Activated T-cell treated with anti-CD3 and anti-CD28 coated beads for 1 hour (primary cell): Measurements from ENCODE around the gene IL16.
"Not testable (repeated sequence)": the region's sequence is repeated elsewhere in the genome, so short reads cannot be mapped to it uniquely, and the experiment has no call there.

Experiments used
- DNase-seq: peaks from one replicate; pipeline ENCODE4 v3.0.0-alpha.2; 2020; ENCODE audit warnings: low read depth

The IL16 gene

DNA sequence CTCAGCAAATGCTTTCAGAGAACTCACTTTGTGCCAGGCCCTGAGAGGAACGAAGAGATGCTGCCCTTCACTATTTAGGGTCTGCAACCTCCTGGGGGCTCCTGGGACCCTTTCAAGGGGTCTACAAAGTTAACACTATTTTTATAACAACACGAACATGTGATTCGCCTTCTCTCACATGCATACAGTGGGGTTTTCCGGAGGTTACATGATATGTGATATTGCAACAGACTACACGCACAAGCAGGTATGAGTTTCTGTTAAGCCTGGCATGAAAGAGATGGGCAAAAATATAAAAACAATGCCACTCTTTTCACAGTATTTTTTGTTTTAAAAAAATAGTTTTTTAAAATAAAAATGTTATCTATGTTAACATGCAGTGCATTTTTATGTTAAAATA, 117.0 kb downstream of the IL16 start:
- DNase-seq = no peak

DNA sequence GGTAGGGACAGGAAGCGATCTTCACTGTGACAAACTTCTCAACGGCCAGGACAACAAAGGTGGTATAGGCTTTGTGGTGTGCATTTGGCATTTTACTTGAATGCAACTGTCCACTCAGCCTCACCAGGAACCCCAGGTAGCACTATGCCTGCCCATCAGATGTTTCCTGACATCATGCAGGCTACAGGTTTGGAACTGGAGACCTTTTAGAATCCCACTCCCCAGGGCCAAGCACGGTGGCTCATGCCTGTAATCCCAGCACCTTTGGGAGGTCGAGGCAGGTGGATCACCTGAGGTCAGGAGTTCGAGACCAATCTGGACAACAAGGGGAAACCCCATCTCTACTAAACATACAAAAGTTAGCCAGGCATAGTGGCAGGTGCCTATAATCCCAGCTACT, 117.7 kb downstream of the IL16 start:
- no peak for DNase-seq

DNA sequence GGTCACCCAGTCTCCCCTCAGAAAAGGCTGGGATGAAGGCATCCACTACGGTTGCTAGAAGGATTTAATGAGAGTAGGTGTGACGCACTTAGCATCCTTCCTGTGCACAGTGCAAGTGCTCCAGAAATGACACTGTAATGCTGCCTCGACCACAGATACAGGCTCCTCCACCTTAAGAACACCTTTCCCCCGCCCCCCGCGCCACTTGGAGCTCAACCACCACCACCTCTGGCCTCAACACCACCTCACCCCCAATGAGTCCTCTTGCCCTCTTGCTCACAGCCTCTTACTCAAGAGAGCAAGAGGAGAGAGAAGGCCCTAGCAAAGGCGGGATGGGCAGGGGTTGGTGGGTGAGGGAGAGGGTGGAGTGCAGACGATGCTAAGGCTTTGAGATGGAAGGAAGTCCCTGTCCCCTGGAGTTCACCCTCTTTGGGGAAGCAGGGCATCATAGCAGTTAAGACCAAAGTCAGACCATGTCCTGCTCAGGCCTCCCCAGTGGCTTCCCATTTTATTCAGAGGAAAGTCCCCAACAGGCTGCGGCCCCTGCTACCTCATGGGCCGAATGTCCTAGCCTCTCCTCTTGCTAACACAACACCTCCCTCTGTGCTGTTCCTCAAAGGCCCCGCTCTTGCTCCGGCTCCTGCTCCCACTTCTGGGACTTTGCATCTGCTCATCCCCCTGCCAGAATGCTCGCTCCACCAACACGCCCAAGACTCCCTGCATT, 118.9 kb downstream of the IL16 start:
- DNase-seq = no peak

DNA sequence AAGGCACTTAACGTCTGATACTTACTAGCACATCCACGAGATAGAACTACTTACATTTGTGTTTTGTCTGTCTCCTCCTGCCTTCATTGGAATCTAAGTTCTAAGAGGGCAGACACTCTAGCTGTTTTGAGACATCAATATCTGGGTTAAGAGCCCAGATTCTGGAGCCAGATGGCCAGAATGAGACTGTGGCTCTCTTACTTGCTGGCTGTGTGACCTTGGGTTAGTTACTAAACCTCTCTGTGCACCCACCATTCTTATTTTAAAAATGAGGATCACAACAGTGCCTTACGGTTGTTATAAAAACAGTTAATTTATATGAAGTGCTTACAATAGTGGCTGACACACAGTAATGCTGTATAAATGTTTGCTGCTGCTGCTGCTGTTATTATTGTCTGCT, 119.6 kb downstream of the IL16 start:
- no peak for DNase-seq

DNA sequence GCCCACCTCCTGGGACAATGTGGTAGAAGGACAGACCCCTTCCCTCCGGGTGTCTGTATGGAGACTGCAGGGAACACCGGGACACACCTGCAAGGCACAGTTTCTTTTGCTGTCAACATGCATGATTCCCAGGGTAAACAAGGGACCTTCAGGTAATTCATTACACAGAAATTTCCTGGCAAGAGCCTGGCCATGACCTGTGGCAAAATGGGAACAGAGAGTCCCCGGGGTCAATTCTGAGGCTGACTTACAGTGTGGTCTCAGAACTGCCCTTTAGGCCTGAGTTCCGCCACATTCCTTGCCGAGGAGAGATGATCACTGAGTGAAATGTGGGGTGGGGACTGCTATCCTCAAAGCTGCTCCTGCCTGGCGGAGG, 121.0 kb downstream of the IL16 start:
- no peak for DNase-seq

DNA sequence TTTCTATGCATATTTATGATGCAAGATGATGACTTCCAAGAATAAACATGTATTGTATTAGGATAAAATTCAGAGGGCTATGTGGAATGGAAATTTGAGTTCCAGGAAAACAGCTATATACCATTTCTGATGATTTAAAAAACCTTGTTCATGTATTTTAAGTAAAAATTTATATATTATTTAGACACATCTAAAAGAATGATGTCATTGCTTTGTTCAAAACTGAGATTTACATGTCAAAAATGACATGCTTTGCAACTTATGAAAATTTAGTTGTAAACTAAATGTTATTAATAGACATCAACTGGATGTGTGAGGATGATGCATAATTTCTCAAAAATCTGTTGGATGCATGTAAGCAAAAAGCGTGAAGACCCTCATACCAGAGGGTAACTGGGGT, 125.0 kb downstream of the IL16 start:
- no peak for DNase-seq

DNA sequence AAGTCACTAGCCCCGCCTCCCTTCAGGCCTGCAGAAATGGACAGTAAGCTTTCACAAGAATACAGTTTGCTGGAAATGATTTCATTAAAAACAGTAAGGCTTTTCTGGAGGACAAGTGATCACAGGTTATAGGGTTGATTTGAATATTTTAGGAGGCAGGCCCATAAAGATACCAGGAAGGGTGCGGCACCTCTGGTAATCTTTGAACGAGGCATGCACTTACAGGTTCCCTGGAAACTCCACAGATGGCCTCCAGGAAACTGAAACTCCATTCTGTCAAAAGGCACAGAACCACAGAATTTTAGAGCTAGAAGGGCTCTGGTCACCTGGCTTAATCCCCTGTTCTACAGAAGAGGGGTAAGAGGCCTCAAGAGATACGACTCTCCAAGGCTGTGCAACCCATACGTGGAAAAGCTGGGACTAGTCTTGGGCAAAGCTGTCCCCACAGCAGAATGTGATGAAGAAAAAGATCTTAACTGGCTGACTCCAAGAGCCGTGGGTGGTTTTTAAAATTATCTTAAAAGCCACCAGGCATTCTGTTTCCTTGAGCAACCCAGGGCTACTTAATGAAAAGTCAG, 126.1 kb downstream of the IL16 start:
- DNase-seq = no peak

DNA sequence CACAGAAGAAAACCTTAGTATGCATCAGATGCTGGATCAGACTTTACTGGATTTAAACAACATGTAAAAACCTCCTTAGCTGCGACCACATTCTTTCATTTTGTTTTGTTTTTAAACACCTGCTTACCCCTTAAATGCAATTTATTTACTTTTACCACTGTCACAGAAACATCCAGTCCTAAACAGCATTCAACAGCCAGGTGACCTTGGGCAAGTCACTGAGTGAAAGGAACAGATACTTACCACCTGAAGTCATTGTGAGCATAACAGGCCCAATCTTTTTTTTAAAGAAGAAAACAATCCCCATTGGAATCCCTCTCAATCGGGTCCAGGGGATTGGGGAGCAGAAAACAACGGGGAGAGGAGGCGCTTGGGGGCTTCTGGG, 126.9 kb downstream of the IL16 start:
- DNase-seq = no peak

DNA sequence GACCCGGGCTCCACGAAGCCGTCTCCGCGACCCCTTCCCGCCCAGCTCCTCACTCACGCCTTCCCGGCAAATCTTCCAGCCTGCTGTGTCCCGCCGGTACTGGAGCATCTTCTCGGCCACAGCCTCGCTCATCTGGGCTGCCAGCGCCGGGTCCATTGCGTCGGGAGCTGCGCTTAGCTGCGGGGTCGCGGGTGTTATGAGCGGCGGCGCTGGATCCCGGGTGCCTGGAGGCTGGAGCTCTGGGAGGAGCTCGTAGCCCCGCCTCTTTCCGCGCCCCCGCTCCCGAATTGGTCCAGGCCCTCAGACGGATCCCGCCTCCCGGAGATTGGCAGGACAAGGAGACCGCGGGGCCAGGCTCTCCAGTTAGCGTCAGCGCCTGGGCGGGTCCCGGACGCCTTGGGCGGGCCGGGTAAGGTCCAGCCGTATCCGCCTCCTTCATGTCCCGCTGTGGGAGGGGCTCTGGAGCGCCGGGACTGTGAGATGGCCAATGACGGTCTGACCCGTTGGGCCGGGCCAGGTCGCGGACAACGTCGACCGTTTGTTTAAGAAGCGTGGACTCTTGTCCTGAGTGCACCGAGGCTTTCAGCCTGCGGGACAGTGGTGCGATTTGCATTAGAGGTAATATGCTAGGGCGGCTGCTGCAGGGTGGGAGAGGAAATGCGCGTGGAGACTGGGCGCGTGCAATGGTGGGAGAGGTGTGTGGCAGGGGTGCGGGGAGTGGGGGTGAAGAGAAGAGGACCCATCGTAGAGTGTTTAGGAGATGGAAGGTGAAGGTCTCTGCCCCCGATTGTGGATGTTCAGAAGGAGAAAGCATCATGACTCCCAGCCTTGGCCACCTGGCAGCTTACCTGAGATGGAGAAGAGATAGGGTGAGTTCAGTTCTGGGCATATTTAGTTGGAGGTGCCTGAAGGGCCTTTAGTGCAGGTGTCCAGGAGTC, 127.5 kb downstream of the IL16 start, which contains the start of gene STARD5:
Gene STARD5, minus strand, starts transcription at position 198 of the 938 bp plus-strand sequence. Its CDS starts 42 bp downstream, at position 156.
- DNase-seq = peak; percentile 93

DNA sequence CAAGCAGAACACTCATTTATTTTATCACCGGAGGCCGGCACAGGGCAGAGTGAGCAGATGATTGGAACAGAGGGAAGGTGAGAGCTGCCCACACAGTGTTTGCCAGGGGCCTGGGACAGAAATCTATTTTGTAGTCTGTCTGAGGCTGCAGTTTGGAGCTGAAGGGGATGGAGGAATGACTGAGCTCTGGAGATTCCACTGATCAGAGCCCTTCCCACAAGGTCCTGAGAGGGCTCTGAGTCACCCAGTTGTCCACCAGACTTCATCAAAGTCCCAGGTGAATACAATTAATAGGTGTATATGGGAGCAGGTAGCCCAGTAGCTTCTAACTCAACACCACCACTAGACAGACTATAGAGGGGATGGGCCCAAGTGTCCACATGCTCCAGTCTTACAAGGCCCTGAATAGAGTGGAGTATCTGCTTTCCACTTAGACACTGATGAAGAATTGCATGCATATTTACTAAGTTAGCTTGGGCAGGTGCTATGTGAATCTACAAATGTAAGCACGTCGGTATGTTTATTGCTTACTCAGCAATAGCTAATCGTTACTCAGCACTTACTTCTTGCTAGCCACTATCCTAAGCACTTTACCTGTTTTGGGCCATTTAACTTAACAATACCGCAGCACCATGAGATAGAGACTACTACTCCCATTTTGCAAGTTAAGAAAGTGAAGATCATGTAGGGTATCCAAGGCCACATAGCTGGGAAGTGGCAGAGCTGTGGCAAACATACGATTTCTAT, 130.0 kb downstream of the IL16 start:
- no peak for DNase-seq

DNA sequence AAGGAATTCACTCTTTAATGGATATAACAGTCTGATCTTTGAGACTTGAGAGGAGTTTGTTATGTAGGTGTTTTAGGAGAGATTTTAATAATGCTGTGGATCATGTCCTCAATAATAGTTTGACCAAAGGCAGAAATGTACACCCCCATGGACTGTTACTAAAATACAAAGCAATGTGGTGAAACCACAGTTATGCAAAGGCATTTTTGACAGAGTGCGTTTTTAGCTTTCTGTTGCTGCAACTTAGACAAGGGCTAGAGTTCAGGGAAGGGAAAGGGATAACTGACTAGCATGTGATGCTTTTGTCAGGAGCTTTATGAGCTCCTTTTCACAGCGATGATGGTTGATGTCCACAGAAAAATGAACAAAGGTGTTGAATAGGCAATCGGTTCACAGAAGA, 130.8 kb downstream of the IL16 start:
- no peak for DNase-seq

DNA sequence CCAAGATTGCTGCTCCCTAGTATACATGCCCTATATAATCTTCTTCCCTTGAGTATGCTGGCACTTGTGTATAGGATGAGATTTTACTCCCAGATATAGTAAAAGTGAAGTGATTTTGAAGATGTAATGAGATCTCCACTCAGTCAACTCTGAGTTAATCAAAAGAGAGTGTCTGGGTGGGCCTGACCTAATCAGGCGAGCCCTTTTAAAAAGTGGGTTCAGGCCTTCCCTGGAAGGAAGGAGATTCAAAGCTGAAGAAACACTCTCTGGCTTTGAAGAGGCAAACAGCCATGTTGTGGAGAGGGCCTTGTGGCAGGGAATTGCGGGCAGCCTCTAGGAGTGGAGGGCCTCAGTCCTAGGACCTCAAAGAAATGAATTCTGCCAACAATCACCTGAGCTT, 132.8 kb downstream of the IL16 start:
- no peak for DNase-seq

DNA sequence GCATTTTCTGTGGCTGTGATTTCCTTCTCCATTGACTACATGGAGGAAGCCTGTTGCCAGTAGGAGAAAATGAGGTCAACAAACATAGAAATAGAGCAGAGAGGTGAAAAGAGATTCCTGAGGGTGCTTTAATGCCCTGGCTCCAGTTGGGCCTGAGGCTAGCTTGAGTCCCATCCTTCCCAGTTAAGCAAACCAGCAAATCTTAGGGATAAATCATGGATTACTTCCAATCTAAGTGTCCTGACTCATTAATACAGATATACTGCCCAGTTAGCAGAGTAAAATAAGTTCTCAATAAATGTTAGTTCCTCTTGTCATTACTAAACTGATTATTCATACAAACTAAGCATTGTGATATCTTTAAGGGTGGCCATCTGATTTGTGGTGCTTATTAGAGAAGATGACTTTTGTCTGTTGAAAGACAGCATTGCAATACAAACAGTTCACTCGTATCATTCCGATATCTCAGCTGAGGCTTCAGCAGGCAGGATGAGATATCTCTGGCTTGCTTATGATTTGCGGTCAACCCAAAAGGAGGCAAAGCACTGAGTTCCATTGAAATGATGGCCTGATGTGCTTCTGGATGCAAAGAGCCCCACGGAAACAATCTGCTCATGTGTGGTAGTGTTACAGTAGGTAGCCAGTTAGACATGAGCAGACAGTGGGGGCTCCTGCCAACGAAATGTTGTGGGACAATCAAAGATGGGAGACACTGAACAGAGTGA, 133.8 kb downstream of the IL16 start:
- no peak for DNase-seq

DNA sequence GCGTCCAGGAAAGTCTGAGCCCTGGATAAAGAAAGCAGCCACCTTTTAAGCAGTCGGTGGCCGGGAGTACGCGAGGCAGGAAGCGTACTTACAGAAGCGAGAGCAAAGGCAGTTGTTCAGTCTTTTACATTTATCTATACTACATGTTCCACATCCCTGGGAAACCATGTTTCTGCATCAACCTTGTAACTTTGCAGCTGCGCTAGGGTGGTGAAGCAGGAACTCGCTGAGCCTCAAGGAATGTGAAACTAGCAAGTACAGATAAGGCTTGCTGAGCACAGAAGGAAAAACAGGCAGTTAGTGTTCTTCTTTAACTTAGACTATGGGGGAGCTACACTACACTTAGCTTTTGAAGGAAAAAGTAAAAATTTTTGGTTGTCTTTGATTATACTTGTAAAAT, 134.5 kb downstream of the IL16 start:
- DNase-seq = not testable (repeated sequence)

DNA sequence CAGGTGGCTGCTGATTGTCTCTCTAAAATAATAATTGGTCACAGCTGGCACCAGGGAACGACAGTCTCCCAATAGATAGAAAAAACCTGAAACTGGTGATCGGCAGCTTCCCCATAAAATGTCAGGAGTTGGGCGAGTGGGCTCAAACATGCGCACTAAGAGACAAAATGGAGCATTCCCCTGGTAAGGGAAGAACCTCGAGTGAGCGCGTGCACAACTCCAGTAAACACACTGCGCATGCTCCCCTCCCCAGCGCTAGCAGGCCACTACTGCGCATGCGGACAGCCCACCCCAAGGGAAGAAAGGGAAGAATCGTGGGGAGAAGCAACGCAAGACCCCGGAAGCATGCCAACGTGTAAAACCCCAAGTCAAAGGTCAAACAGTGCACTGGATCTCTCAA, 134.9 kb downstream of the IL16 start:
- DNase-seq = no peak

DNA sequence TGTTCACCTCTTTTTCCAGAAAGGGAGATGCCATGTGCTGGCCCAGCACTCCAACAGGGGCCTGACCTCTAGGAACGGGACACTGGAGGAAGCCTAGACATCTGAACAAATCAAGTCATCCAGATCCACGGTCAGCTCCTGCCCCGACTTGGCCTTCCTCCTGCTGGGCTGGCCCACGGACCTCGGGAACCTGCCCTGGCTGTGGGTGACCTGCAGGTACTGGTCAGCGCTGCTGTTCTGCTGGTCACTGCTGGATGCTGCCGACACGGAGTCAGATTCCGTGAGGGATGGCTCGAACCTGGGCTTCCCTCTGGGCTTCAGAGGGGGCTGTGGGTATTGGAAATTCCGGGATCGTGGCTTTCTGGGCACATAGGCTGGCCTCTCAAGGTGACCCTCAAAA, 135.6 kb downstream of the IL16 start:
- DNase-seq = no peak

DNA sequence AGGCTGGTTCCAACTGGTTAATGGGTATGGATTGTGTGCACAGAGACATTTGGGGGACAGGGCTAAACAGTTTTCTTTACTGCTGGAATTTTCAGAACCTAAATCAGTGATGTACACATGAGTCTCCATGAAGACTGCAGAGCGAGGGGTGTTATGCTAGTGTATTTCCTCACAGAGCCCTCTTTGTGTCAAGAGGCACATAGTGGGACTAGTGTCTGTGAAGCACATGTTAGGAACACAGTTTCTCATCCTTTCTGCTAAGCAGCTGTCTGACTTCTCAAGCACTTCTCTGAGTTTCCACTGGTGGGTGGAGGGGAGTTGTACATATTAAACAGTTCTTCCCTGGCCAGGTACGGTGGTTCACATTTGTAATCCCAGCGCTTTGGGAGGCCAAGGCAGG, 136.7 kb downstream of the IL16 start:
- DNase-seq = no peak

DNA sequence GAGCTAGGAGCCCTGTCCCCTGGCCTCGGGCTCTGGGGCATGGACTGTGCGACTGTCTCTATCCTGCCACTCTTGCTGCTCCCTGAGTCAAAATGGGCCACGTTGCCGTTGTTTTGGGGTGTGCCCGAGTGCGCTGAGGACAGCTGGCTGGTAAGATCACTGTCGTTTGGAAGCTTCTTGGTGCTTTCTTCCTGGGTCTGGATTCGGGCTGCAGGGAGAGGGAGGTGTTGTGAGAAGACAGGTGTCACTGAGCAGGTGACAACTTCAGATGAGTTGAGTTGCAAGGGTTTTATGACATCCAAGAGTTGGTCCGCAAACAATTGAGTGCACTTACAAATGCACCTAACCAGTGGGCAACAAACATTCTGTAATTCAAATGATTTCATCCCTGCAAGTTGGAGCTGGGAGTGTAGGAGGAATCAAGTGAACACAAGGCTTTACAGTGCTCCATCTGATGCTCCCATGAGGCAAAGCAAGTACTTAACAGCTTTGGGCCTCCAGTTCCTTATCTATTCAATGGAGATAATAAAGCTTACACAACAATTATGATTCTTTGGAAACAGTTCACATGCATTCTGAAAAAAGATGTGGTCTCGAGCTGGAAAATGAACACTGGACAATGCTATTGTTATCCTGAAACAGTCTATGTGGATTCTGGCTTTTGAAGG, 138.2 kb downstream of the IL16 start:
- no peak for DNase-seq

DNA sequence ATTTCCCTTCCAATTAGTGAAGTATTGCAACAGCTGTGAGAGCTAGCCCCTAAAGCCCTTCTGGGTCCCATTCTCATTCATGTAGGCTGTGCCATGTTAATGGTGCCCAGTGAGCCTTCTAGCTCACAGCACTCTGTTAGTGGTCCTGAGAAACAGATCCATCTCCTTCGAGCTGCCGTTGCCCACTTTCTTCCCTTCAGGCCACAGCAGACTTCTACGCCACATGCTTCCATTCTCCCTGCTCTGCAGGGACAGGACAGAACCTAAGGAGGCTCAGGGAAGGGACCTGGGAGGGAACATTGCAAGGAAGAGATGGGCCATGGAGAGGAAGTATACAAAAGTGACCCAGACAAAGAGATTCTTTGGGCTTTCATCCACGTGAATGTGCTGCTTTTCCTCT, 139.0 kb downstream of the IL16 start:
- DNase-seq = no peak

DNA sequence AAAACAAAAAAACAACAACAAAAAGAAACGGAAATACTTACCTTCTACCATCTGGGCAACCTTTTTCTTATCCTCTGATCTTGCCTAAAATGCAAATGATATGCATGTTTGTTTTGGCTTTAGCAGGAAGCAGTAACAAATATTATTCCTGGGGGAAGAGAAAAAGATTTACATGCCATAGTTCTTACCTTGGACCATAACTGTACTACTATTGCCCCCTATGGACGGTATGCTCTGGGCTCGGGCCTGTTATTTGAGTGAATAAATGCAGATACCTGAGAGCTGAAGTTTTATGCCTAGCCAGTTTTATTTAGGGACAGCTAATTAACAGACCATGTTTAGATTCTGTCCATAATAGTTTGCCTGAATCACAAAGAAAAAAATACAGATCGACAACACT, 139.9 kb downstream of the IL16 start:
- peak; percentile 37 for DNase-seq

DNA sequence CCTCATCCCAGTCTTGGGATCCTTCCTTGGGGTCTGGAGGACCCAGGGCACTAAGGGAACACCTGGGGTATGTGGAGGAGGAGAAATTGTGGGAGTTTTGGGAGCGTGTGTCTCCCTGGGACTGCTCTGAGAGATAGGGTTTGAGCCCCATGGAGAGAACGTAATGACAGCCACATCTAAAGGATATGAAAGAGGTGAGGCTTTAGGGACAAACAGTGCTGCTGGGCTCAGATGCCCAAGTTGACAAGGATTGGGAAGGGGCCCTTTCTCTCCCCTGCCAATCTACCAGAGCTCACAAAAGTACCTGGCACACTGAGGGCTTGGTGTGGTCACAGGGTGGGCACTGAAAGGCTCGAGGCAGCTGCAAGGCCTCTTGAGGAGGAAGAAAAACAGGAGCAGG, 140.6 kb downstream of the IL16 start:
- DNase-seq = no peak
